OCI-LY1 (cell line): ENCODE results near the gene CACNA1C.

Experiments used
- H2AFZ ChIP-seq: fragments of 200-600 bp; sonication (generic), shearing (Covaris generic); 2 replicates; pipeline ENCODE4 v1.6.0; 2014; ENCODE audit warnings: antibody characterized with exemption, mild to moderate bottlenecking, low read length
- H3F3A ChIP-seq: fragments of 200-600 bp; sonication (generic), shearing (Covaris generic); 2 replicates; pipeline ENCODE4 v1.6.0; 2014; ENCODE audit warnings: mild to moderate bottlenecking, antibody characterized with exemption, low read length, moderate library complexity; ENCODE audit not compliant: insufficient read depth
- H3K27ac ChIP-seq: fragments of 200-600 bp; sonication (generic); 2 replicates; pipeline ENCODE4 v1.5.1; 2014; ENCODE audit warnings: low read length, mixed run types, mild to moderate bottlenecking, low read depth; ENCODE audit not compliant: poor library complexity, severe bottlenecking
- H3K27me3 ChIP-seq: fragments of 200-600 bp; sonication (generic); 2 replicates; pipeline ENCODE4 v1.6.0; 2014; ENCODE audit warnings: antibody characterized with exemption, mild to moderate bottlenecking, low read length, moderate library complexity; ENCODE audit not compliant: insufficient read depth
- H3K36me3 ChIP-seq: fragments of 200-600 bp; sonication (generic); 2 replicates; pipeline ENCODE4 v1.6.1; 2014; ENCODE audit warnings: mild to moderate bottlenecking, antibody characterized with exemption, low read length, moderate library complexity, mixed read lengths; ENCODE audit not compliant: insufficient read depth
- H3K4me1 ChIP-seq: fragments of 200-600 bp; sonication (generic); 2 replicates; pipeline ENCODE4 v1.5.1; 2014; ENCODE audit warnings: mild to moderate bottlenecking, low read length, moderate library complexity; ENCODE audit not compliant: insufficient read depth, severe bottlenecking
- H3K4me2 ChIP-seq: fragments of 200-600 bp; sonication (generic), shearing (Covaris generic); 2 replicates; pipeline ENCODE4 v1.6.1; 2014; ENCODE audit warnings: low read length
- H3K4me3 ChIP-seq: fragments of 200-600 bp; sonication (generic); 2 replicates; pipeline ENCODE4 v1.5.1; 2014; ENCODE audit warnings: low read length, low read depth, mild to moderate bottlenecking, mixed read lengths; ENCODE audit not compliant: poor library complexity, severe bottlenecking
- H3K79me2 ChIP-seq: fragments of 200-600 bp; shearing (Covaris generic); 2 replicates; pipeline ENCODE4 v1.6.1; 2016; ENCODE audit warnings: mixed run types, low read length, mixed read lengths; ENCODE audit not compliant: insufficient read depth
- H3K9ac ChIP-seq: fragments of 200-600 bp; sonication (generic), shearing (Covaris generic); 2 replicates; pipeline ENCODE4 v1.6.1; 2014; ENCODE audit warnings: mild to moderate bottlenecking, low read length, mixed read lengths
- H3K9me2 ChIP-seq: fragments of 200-600 bp; sonication (generic), shearing (Covaris generic); 2 replicates; pipeline ENCODE4 v1.6.1; 2014; ENCODE audit warnings: low read depth, mild to moderate bottlenecking, low read length, mixed read lengths
- H3K9me3 ChIP-seq: fragments of 200-600 bp; shearing (Covaris generic); 2 replicates; pipeline ENCODE4 v1.6.1; 2014; ENCODE audit warnings: low read length, mixed read lengths
- H4K20me1 ChIP-seq: fragments of 200-600 bp; sonication (generic), shearing (Covaris generic); 2 replicates; pipeline ENCODE4 v1.6.0; 2016; ENCODE audit warnings: mild to moderate bottlenecking, low read length; ENCODE audit not compliant: insufficient read depth
- CTCF ChIP-seq: fragments of 200-600 bp; sonication (generic), shearing (Covaris generic); IDR thresholded peaks from 2 replicates; pipeline ENCODE4 v1.5.1; 2017; ENCODE audit warnings: mild to moderate bottlenecking, antibody characterized with exemption, low read length, moderate library complexity, mixed read lengths
- EZH2 ChIP-seq: fragments of 200-600 bp; sonication (generic), shearing (Covaris generic); IDR thresholded peaks from 2 replicates; pipeline ENCODE4 v1.8.0; 2017; ENCODE audit warnings: borderline replicate concordance, mixed run types, mild to moderate bottlenecking, antibody characterized with exemption, low read length, moderate library complexity, mixed read lengths

Gene CACNA1C

GRCh38 chr12:2291947-2292346, 239.2 kb downstream of the CACNA1C start:
- Histone ChIP-seq H4K20me1 (no peaks in the 10 kb centered on the region), H3K4me3 (no peak overlapping the region), H3K9me3 (no peaks in the 10 kb centered on the region), H3K4me1 (peaks cover 10% of the 10 kb centered on the region), H3K79me2 (no peaks in the 10 kb centered on the region), H2AFZ (no peak overlapping the region), H3K27me3 (no peaks in the 10 kb centered on the region), H3K9me2 (no peaks in the 10 kb centered on the region), H3K27ac (no peak overlapping the region), H3F3A (no peaks in the 10 kb centered on the region), H3K9ac (no peak overlapping the region), H3K36me3 (no peaks in the 10 kb centered on the region; the same call in 1 of the 2 replicates), H3K4me2 (no peak overlapping the region)
- TF ChIP-seq EZH2 (no peak), CTCF (no peak)

GRCh38 chr12:2292560-2292959, 239.8 kb downstream of the CACNA1C start:
- no peak overlapping the region for H3K4me3 ChIP-seq
- no peak overlapping the region for H2AFZ ChIP-seq
- H3F3A ChIP-seq, result no peaks in the 10 kb centered on the region
- H3K27me3 ChIP-seq, result no peaks in the 10 kb centered on the region
- no peaks in the 10 kb centered on the region for H3K9me3 ChIP-seq
- TF ChIP-seq EZH2 (no peak), CTCF (no peak)
- H3K9ac ChIP-seq, result no peak overlapping the region
- no peak overlapping the region for H3K4me2 ChIP-seq
- H3K79me2 ChIP-seq, result no peaks in the 10 kb centered on the region
- H3K9me2 ChIP-seq, result no peaks in the 10 kb centered on the region
- H4K20me1 ChIP-seq, result no peaks in the 10 kb centered on the region
- peaks cover 14% of the 10 kb centered on the region for H3K4me1 ChIP-seq
- no peak overlapping the region for H3K27ac ChIP-seq
- H3K36me3 ChIP-seq, result no peaks in the 10 kb centered on the region; the same call in 1 of the 2 replicates

- Histone ChIP-seq H4K20me1 (no peaks in the 10 kb centered on the region), H3K4me1 (peaks cover 25% of the 10 kb centered on the region), H2AFZ (no peak overlapping the region), H3K4me3 (no peak overlapping the region), H3K9me3 (no peaks in the 10 kb centered on the region), H3K27ac (no peak overlapping the region), H3K79me2 (no peaks in the 10 kb centered on the region), H3K9ac (no peak overlapping the region), H3K4me2 (no peak overlapping the region), H3K27me3 (no peaks in the 10 kb centered on the region), H3K9me2 (no peaks in the 10 kb centered on the region), H3F3A (no peaks in the 10 kb centered on the region), H3K36me3 (no peaks in the 10 kb centered on the region)
- TF ChIP-seq EZH2, result no peak
These were observed 242.1 kb downstream of the CACNA1C start for GRCh38 chr12:2294651-2295475.

- Histone ChIP-seq H2AFZ (no peak overlapping the region), H3F3A (no peaks in the 10 kb centered on the region), H3K27me3 (no peaks in the 10 kb centered on the region), H3K79me2 (no peaks in the 10 kb centered on the region), H3K27ac (no peak overlapping the region), H3K9me3 (no peaks in the 10 kb centered on the region), H4K20me1 (no peaks in the 10 kb centered on the region), H3K9me2 (no peaks in the 10 kb centered on the region), H3K9ac (no peak overlapping the region), H3K36me3 (no peaks in the 10 kb centered on the region), H3K4me1 (peaks cover 22% of the 10 kb centered on the region), H3K4me2 (no peak overlapping the region), H3K4me3 (no peak overlapping the region)
- no peak for TF ChIP-seq CTCF
- no peak for TF ChIP-seq EZH2
These were observed 243.2 kb downstream of the CACNA1C start for GRCh38 chr12:2295941-2296461.
